Endodermal cell (in vitro differentiated cells): ENCODE results near the gene GYS1. TPM values are rescaled to one million over a fixed set of nuclear protein-coding genes. Genes with fewer than 3 reads are reported as not detected.

Experiments
- DNase-seq: peaks from one replicate; pipeline ENCODE4 v3.0.0-alpha.2; 2017
- H3K27ac ChIP-seq: 2 replicates; pipeline ENCODE4 v1.5.1; 2013; ENCODE audit warnings: mild to moderate bottlenecking, low read depth, low read length, moderate library complexity
- H3K27me3 ChIP-seq: 2 replicates; pipeline ENCODE4 v1.6.1; 2013; ENCODE audit warnings: mild to moderate bottlenecking, low read length, moderate library complexity; ENCODE audit not compliant: insufficient read depth, control insufficient read depth, poor library complexity, severe bottlenecking
- H3K36me3 ChIP-seq: 2 replicates; pipeline ENCODE4 v1.7.0; 2013; ENCODE audit warnings: mild to moderate bottlenecking, low read length, moderate library complexity; ENCODE audit not compliant: control insufficient read depth, insufficient read depth
- H3K4me1 ChIP-seq: one replicate; pipeline ENCODE4 v1.7.0; 2013; ENCODE audit warnings: low read length; ENCODE audit not compliant: control insufficient read depth, insufficient read depth
- H3K4me3 ChIP-seq: 2 replicates; pipeline ENCODE4 v1.5.1; 2013; ENCODE audit warnings: mild to moderate bottlenecking, low read length, moderate library complexity
- H3K9ac ChIP-seq: 2 replicates; pipeline ENCODE4 v1.6.1; 2013; ENCODE audit warnings: mild to moderate bottlenecking, low read length, moderate library complexity; ENCODE audit not compliant: poor library complexity, severe bottlenecking; ENCODE audit errors: extremely low read depth
- H3K9me3 ChIP-seq: 2 replicates; pipeline ENCODE4 v1.6.1; 2013; ENCODE audit warnings: mild to moderate bottlenecking, low read length, moderate library complexity; ENCODE audit not compliant: control insufficient read depth
- H3K27ac Mint-ChIP-seq: 2 replicates; pipeline ENCODE4 v1.8.0; 2020; ENCODE audit warnings: mixed read lengths
- H3K27me3 Mint-ChIP-seq: 2 replicates; pipeline ENCODE4 v1.8.0; 2021; ENCODE audit warnings: mild to moderate bottlenecking, mixed read lengths; ENCODE audit not compliant: insufficient read depth
- H3K36me3 Mint-ChIP-seq: 2 replicates; pipeline ENCODE4 v1.8.0; 2020; ENCODE audit warnings: low read depth, mixed read lengths
- H3K4me1 Mint-ChIP-seq: 2 replicates; pipeline ENCODE4 v1.8.0; 2020; ENCODE audit warnings: mixed read lengths
- H3K4me3 Mint-ChIP-seq: 2 replicates; pipeline ENCODE4 v1.8.0; 2020; ENCODE audit warnings: mild to moderate bottlenecking, moderate library complexity, mixed read lengths
- H3K9me3 Mint-ChIP-seq: 2 replicates; pipeline ENCODE4 v1.8.0; 2020; ENCODE audit warnings: mild to moderate bottlenecking, mixed read lengths
- CTCF ChIP-seq: fragments of 200-600 bp; sonication (generic); conservative IDR thresholded peaks from 2 replicates; pipeline ENCODE4 v1.5.0; 2021; ENCODE audit warnings: antibody characterized with exemption, mild to moderate bottlenecking
- WGBS, 2 experiments: methylation state at CpG; one replicate each; pipeline versions ENCODE4 v1.1.5 to v1.1.7; 2013; ENCODE audit warnings: missing lambda C conversion rate in 2 of 2, mixed read lengths in 1 of 2; ENCODE audit not compliant: insufficient coverage in 1 of 2, insufficient read length in 1 of 2; 5-methylcytosine and 5-hydroxymethylcytosine counted together
- total RNA-seq, 2 donors: library from RNA; stranded (reverse); fragmentation: NEBNext Ultra II Directional in 1 of 2; extraction: Animal tissue kit (Norgen Biotek cat#: 25700) in 1 of 2; gene quantifications; 2 replicates in 1 of 2; 3 replicates in 1 of 2; pipeline ENCODE4 v1.2.1, GENCODE V29; 2021

Gene GYS1
- total RNA-seq, 2 donors from 2014 or later = 63.5 to 69.1 TPM

- WGBS, 2 experiments = 94 to 95% methylated on average over 7 to 9 of the region's 9 CpGs
- peak; percentile 63 for DNase-seq
- no peak overlapping the region for H3K27ac Mint-ChIP-seq
- H3K27me3 Mint-ChIP-seq = no peaks in the 10 kb centered on the region
- no peak overlapping the region for H3K4me3 Mint-ChIP-seq
- no peak for TF ChIP-seq CTCF
- Histone ChIP-seq H3K27ac (no peak overlapping the region), H3K4me1 (no peaks in the 10 kb centered on the region), H3K9ac (no peak overlapping the region), H3K9me3 (no peaks in the 10 kb centered on the region), H3K36me3 (peaks cover 67% of the 10 kb centered on the region), H3K4me3 (no peak overlapping the region), H3K27me3 (no peaks in the 10 kb centered on the region)
- no peaks in the 10 kb centered on the region for H3K9me3 Mint-ChIP-seq
- peaks cover 69% of the 10 kb centered on the region for H3K36me3 Mint-ChIP-seq
- H3K4me1 Mint-ChIP-seq = no peaks in the 10 kb centered on the region
Observed at GRCh38 chr19:48982280-48982679, 10.8 kb downstream of the GYS1 start.

DNA sequence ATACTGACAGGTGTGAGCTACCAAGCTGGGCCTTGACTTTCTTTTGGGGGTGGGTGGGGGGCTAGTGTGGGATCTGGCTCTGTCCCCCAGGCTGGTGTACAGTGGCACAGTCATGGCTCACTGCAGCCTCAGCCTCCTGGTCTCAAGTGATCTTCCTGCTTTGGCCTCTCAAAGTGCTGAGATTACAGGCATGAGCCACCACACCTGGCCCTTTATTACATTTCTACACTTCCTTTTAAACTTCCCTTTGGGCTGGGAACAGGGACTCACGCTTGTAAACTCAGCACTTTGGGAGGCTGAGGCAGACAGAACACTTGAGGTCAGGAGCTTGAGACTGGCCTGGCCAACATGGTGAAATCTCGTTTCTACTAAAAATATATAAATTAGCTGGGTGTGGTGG, 16.0 kb downstream of the GYS1 start:
- Mint-ChIP-seq H3K9me3 (no peaks in the 10 kb centered on the region), H3K4me1 (no peaks in the 10 kb centered on the region), H3K4me3 (no peak overlapping the region), H3K36me3 (peaks cover 58% of the 10 kb centered on the region), H3K27me3 (no peaks in the 10 kb centered on the region), H3K27ac (no peak overlapping the region)
- H3K27ac ChIP-seq = no peak overlapping the region
- H3K36me3 ChIP-seq = peaks cover 47% of the 10 kb centered on the region
- DNase-seq = no peak
- no peaks in the 10 kb centered on the region for H3K27me3 ChIP-seq
- H3K9me3 ChIP-seq = no peaks in the 10 kb centered on the region
- H3K4me1 ChIP-seq = no peaks in the 10 kb centered on the region
- 90% methylated on average over 2 of the region's 2 CpGs; no CpG with 5 or more reads in 1 of the 2 experiments for WGBS, 2 experiments
- H3K4me3 ChIP-seq = no peak overlapping the region
- TF ChIP-seq CTCF = no peak
- H3K9ac ChIP-seq = no peak overlapping the region

GRCh38 chr19:48975947-48976847, 16.9 kb downstream of the GYS1 start:
- H3K9ac ChIP-seq = no peak overlapping the region
- no peaks in the 10 kb centered on the region for H3K27me3 ChIP-seq
- WGBS, 2 experiments = 91 to 95% methylated on average over 9 to 13 of the region's 13 CpGs
- Mint-ChIP-seq H3K27ac (no peak overlapping the region), H3K4me3 (no peak overlapping the region), H3K9me3 (no peaks in the 10 kb centered on the region), H3K4me1 (no peaks in the 10 kb centered on the region), H3K36me3 (peaks cover 50% of the 10 kb centered on the region), H3K27me3 (no peaks in the 10 kb centered on the region)
- peak; percentile 82 for DNase-seq
- H3K36me3 ChIP-seq = peaks cover 43% of the 10 kb centered on the region
- H3K4me3 ChIP-seq = no peak overlapping the region
- H3K4me1 ChIP-seq = no peaks in the 10 kb centered on the region
- no peak overlapping the region for H3K27ac ChIP-seq
- TF ChIP-seq CTCF = peak; percentile 17
- H3K9me3 ChIP-seq = no peaks in the 10 kb centered on the region
